Measurements from ENCODE around the gene PHF21A. TPM values are rescaled to one million over a fixed set of nuclear protein-coding genes. Genes with fewer than 3 reads are reported as not detected.
A peak's percentile ranks its signal among the peaks of the same experiment; 100 is the strongest.

The PHF21A gene
- polyA plus RNA-seq, 1 donor (not counting 4 experiments of a cell fraction or from before 2014, with no cell fraction given): 16.1 TPM

- H3K9ac ChIP-seq (ENCODE audit: control insufficient read depth, extremely low read depth, insufficient read depth, low read length): no peak overlapping the region
- TF ChIP-seq CTCF (optimal IDR thresholded peaks at IDR 0.05 in 1 of 3, IDR thresholded peaks at IDR 0.05 in 1 of 3, conservative IDR thresholded peaks at IDR 0.05 in 1 of 3; ENCODE audit: extremely low read depth in 1 of 3, insufficient read depth in 2 of 3, low read length in 3 of 3) (no peak), EZH2 (IDR thresholded peaks at IDR 0.05; ENCODE audit: low read length) (no peak)
- dilution Hi-C loops (cut with MboI; ENCODE audit: extremely low pct_ligation_motif_present, low sequenced_read_pairs): no loop called here
- no peaks in the 10 kb centered on the region for H3K79me2 ChIP-seq (ENCODE audit: control insufficient read depth, insufficient read depth, low read length)
- no peaks in the 10 kb centered on the region for H3K9me1 ChIP-seq (ENCODE audit: control insufficient read depth, extremely low read depth, insufficient read depth, low read length)
- FAIRE-seq (no peak), DNase-seq (ENCODE audit: low read depth, low spot score) (no peak)
- no peak overlapping the region for H3K4me3 ChIP-seq (ENCODE audit: control insufficient read depth in 2 of 3, extremely low read depth in 1 of 3, insufficient read depth in 2 of 3, low read depth in 1 of 3, low read length in 3 of 3)
- H2AFZ ChIP-seq (ENCODE audit: control insufficient read depth, low read length): no peak overlapping the region
- no peaks in the 10 kb centered on the region for H3K9me3 ChIP-seq (ENCODE audit: control insufficient read depth, low read depth, low read length)
- no peaks in the 10 kb centered on the region for H3K27me3 ChIP-seq (ENCODE audit: control insufficient read depth, extremely low read depth, insufficient read depth, low read length)
- H4K20me1 ChIP-seq (ENCODE audit: control insufficient read depth, extremely low read depth, insufficient read depth, low read length): no peaks in the 10 kb centered on the region
- H3K27ac ChIP-seq (ENCODE audit: control insufficient read depth, insufficient read depth, low read length): no peak overlapping the region
- no peaks in the 10 kb centered on the region for H3K36me3 ChIP-seq (ENCODE audit: control insufficient read depth in 2 of 2, extremely low read depth in 1 of 2, insufficient read depth in 2 of 2, low read length in 2 of 2)
- no peak overlapping the region for H3K4me2 ChIP-seq (ENCODE audit: control insufficient read depth, extremely low read depth, insufficient read depth, low read depth, low read length)
- H3K4me1 ChIP-seq (ENCODE audit: control insufficient read depth, extremely low read depth, insufficient read depth, low read length): no peaks in the 10 kb centered on the region
These were observed 87.2 kb downstream of the PHF21A start for GRCh38 chr11:46034041-46034440.

DNA sequence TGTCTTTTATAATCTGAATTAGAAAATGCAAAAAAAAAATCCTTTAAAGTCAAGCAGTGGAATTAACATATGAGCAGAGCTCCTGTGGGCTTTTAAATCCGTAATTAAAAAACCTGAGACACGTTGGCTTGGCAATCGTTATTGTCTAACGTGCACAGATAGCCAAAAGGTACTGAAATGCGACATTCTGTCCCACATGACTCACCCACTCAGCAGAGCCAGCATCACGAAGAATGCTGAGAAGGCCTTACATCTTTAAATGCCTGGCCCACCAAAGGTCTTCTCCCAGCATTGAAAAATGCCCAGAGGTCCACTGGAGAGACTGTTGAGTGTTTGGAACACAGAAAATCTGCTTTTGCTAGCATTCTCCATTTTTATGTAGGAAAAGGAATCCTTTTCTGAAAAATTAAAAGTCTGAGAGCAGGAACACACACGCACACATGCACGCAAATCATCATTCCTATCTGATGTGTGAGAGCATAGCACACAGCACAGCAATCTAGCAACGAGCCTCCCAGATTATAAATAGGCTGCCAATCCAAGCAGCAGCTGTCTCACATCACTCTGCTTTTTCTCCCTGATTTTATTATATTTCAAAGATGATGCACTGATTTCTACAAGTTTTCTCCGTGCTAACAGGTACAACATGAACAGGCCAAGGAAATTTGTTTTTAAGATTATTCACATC, 94.5 kb downstream of the PHF21A start:
- Histone ChIP-seq H3K4me3 (ENCODE audit: control insufficient read depth in 2 of 3, extremely low read depth in 1 of 3, insufficient read depth in 2 of 3, low read depth in 1 of 3, low read length in 3 of 3) (no peak overlapping the region), H3K9me3 (ENCODE audit: control insufficient read depth, low read depth, low read length) (no peaks in the 10 kb centered on the region), H3K9ac (ENCODE audit: control insufficient read depth, extremely low read depth, insufficient read depth, low read length) (no peak overlapping the region), H3K79me2 (ENCODE audit: control insufficient read depth, insufficient read depth, low read length) (no peaks in the 10 kb centered on the region), H3K9me1 (ENCODE audit: control insufficient read depth, extremely low read depth, insufficient read depth, low read length) (no peaks in the 10 kb centered on the region), H2AFZ (ENCODE audit: control insufficient read depth, low read length) (no peak overlapping the region), H3K4me1 (ENCODE audit: control insufficient read depth, extremely low read depth, insufficient read depth, low read length) (peaks cover 9% of the 10 kb centered on the region), H4K20me1 (ENCODE audit: control insufficient read depth, extremely low read depth, insufficient read depth, low read length) (no peaks in the 10 kb centered on the region), H3K36me3 (ENCODE audit: control insufficient read depth in 2 of 2, extremely low read depth in 1 of 2, insufficient read depth in 2 of 2, low read length in 2 of 2) (no peaks in the 10 kb centered on the region), H3K27me3 (ENCODE audit: control insufficient read depth, extremely low read depth, insufficient read depth, low read length) (no peaks in the 10 kb centered on the region), H3K27ac (ENCODE audit: control insufficient read depth, insufficient read depth, low read length) (no peak overlapping the region), H3K4me2 (ENCODE audit: control insufficient read depth, extremely low read depth, insufficient read depth, low read depth, low read length) (peak overlapping the region; percentile 28)
- dilution Hi-C loops (cut with MboI; ENCODE audit: extremely low pct_ligation_motif_present, low sequenced_read_pairs): no loop called here
- DNase-seq (ENCODE audit: low read depth, low spot score) (no peak), FAIRE-seq (no peak)
- no peak for TF ChIP-seq EZH2 (IDR thresholded peaks at IDR 0.05; ENCODE audit: low read length)
- TF ChIP-seq CTCF (optimal IDR thresholded peaks at IDR 0.05 in 1 of 3, IDR thresholded peaks at IDR 0.05 in 1 of 3, conservative IDR thresholded peaks at IDR 0.05 in 1 of 3; ENCODE audit: extremely low read depth in 1 of 3, insufficient read depth in 2 of 3, low read length in 3 of 3): no peak

All from keratinocyte (primary cell).